NOMO-1 (cell line): ENCODE data around the gene RFX1.

Experiments used
- DNase-seq, 2 experiments: peaks; one replicate each; lab custom pipeline; 2025; ENCODE audit not compliant: unreplicated experiment in 2 of 2; lab: John Stamatoyannopoulos, UW

Gene RFX1

DNA sequence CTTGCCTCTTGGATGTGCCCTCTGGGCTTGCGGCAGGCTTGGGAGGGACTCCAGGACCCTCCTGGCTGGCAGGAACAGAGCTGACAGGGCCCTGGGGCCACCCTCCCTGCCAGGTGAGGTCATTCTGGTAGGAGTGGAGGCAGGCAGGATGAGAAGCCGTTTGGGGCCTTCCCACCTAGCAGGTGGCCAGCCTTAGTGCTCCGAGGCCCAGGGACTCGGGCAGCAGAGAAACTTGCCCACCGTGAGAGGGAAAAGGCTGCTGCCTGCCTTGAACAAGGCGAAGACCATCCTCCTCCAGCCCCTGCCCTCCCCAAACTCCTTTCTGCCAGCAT is 8.5 kb downstream of the RFX1 start:
- no peak for DNase-seq

DNA sequence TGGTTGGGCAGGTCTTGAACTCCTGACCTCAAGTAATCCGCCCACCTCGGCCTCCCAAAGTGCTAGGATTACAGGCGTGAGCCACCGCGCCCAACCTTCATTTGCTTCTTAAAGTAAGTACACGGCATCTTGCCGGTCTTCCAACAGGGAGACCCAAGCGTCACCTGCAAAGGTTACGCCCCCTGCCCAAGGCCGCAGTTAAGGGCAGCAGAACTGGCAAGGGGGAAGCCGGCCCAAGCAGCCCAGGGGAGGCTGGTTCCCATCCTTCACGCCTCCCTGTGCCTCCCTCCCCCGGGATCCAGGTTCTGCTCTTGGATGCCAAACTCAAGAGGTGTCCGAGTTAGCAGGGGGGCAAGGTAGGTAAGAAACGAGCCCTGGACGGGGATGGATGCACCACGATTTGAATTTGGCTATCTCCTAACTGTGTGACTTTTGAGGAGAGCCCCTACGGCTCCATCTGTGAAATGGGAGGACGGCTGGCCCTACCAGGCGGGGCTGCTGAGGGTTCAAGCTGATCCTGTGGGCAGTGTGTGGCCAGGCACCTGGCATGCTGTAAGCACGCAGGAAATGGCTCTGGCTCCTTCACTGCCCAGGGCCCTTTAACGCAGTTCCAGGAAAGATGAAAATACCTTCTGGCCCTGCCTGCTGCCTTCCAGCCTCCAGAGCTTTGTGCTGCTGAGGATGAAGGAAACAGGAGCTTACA is 9.0 kb downstream of the RFX1 start:
- no peak for DNase-seq

GRCh38 chr19:13995878-13996765 is 10.0 kb downstream of the RFX1 start:
- DNase-seq: no peak

DNA sequence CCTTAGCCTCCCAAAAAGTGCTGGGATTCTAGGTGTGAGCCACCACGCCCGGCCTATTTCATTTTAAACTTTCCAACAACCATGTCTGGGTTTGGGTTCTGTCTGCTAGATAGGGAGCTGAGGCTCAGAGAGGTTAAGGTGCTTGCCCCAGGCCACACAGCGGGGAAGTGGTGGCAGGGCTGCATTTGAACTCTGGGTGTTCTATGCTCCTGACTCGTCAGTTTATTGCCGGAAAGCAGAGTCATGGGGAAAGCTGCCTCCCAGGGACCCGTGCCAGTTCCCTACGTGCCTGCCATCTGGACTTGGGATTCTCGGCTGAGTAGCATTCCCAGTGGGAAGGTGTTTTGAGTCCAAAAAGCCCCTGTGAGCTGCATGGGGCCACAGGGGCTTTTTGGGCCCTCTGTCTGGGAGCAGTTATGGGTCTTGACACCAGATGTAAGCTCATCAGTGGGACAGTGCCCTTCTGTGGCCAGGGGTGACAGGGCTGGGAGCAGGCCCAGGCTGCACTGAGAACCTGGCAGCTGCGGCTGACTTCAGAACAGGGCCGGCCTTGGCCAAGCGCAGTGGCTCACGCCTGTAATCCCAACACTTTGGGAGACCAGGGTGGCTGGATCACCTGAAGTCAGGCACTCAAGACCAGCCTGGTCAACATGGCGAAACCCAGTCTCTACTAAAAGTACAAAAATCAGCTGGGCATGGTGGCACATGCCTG is 10.9 kb downstream of the RFX1 start:
- DNase-seq: no peak

DNA sequence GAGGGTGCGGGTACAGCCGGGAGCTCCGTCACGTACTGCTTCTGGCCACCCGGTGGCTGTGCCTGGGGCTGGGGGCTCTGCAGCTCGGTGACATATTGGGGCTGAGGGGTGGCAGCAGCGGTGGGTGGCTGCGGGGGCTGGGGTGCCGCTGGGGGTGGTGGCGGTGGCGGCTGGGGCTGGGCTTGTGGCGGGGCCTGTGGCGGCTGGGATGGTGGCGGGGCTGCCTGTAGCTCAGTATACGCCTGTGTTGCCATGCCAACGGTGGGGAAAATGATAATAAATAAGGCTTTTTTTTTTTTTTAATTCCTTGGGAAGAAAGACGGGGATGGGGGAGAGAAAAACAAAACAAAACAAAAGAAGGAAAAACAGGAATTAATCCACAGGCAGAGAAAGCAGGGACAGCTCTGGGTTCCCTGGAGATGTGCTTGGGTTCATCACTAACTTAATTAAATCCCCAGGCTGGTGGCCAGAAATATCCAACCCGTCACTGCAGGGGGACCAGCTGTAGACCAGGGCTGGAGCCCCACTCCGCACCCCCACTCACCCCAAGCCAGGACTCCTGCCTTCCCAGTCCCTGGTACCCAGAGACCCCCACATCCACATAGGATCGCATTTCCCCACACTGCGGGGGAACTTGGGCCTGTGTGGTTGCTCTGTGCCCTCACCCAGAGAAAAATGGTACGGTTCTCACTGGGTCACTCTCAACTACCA is 12.4 kb downstream of the RFX1 start:
- no peak for DNase-seq

- DNase-seq: no peak
Observed at GRCh38 chr19:13992025-13992424, 14.1 kb downstream of the RFX1 start.

- no peak for DNase-seq
Observed at GRCh38 chr19:13990085-13990484, 16.0 kb downstream of the RFX1 start.

- no peak for DNase-seq
Observed at GRCh38 chr19:13989487-13989886, 16.6 kb downstream of the RFX1 start.

- peak; percentile 10 to 30 for DNase-seq
Observed at GRCh38 chr19:13987101-13987890, 18.8 kb downstream of the RFX1 start.

DNA sequence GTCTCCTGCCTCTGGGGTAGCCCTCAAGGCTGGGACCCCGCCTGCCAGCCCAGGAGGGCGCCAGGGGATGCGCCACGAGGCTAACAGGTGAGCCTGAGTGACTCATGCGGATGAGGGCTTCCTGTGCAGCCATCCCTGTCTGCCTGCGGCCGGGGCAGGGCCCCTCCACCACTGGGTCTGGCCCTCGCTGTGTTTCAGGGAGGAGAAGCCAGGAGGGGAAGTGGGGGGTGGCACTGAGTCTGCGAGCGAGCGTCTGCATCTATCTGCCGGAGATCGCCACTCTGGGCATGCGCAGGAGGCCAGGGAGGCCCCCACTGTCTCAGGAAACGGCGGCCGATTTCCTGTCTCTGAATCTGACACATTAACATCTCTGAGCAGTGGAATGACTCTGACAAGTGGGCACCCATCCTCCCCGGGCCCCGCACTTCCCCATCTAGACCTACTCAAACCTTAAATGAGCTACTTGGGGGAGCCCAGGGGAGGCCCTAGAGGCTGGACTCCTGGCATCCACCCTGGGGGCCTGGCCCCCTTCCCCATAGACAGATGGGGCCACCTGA is 19.7 kb downstream of the RFX1 start:
- DNase-seq: peak; percentile 95 to 98

GRCh38 chr19:13985771-13986347 is 20.3 kb downstream of the RFX1 start:
- DNase-seq: no peak

- DNase-seq: peak; percentile 53 to 66
Observed at GRCh38 chr19:13984875-13985741, 21.0 kb downstream of the RFX1 start.

DNA sequence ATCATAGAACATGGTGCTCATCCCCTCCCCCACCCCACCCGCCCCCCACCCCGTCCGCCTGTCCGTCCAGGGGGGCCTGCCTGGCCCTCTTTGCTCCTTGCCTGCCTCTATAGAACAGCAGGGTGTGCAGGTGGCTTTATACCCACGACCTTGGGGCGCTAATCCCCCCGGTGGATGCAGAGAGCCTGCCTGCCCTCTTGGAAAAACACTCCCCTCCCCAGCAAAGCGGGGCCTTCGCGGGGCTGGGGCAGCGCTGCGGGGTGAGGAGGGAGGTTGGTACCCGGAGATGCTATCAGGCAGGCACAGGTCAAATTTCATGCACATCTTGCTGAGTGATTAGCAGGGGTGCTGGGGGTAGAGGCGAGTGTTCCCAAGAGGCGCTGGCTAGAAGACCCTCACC is 21.9 kb downstream of the RFX1 start:
- DNase-seq: no peak

GRCh38 chr19:13983213-13983889 is 22.8 kb downstream of the RFX1 start:
- DNase-seq: no peak

DNA sequence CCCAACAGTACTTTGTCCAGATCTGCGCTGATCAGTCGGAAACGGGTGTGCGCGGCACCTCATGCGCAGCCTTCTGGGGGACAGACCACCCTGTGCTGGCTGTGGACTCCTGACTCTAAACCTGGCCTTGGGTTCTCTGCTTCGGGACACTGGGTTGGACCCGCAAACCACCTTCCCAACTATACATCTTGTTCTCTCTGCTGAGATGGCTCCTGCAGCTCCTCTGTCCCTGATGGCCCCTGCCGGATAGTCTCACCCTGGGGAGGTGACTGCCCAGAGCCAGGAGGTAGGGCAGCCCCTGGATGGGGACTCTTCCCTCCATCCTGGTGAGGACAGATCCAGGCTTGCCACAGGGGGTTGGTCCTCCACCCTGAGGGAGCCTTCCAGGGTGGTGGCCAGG is 23.3 kb downstream of the RFX1 start:
- no peak for DNase-seq

DNA sequence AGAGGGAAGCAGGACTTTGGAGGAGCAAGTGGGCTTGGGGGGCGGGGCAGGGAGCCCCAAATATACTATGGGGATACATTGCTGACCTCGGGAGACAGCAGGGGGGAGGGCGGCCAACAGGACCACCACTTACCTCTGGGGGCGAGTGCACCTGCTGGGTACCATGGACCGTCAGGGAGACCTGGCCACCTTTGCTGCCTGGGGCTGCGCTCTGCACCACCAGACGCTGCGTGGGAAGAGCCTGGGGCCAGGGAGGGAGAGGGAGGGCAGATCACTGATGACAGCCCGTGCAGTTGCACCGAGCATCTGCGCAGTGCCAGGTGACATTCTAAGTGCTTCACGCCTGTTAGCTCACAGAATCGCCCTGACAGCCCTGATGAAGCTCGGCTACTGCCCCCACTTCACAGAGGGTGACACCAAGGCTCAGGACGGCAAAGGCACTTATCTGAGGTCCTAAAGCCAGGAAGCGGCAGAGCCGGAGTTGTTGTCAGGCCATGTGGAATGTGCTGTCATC is 24.1 kb downstream of the RFX1 start:
- DNase-seq: no peak

DNA sequence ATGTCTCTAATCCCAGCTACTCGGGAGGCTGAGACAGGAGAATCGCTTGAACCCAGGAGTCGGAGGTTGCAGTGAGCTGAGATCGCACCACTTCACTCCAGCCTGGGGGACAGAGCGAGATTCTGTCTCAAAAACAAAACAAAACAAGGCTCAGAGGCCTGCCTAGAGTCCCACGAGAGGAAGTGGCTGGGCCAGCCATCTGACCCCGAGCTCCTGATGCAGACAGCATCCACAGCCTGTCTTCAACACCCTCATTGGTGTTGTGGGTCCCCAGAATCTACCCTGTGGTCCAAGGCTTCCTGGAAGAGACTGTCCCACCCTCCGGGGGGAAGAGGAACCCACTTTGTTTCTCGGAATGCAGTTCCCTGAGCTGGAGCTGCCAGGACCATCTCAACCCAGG is 24.7 kb downstream of the RFX1 start:
- no peak for DNase-seq

DNA sequence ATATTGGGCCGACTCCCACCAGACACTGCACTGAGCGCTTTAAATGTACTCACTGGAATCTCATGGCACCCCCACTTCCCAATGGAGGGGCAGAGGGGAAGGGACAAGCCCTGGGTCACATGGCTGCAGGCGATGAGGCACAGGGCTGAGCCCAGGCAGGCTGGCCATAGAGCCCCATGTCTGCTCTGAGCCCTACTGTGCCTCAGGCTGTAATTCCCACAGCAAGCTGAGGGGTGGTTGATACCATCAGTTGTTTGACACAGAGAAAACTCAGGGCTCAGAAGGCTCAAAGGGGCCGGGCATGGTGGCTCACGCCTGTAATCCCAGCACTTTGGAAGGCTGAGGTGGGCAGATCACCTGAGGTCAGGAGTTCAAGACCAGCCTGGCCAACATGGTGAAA is 25.1 kb downstream of the RFX1 start:
- DNase-seq: no peak
